HG03139 (cell line): ENCODE results near the gene BAG1.
A peak's percentile ranks its signal among the peaks of the same experiment; 100 is the strongest.

Experiments
- ATAC-seq: cut with Tn5 transposase; IDR thresholded peaks from one replicate; pipeline ENCODE4 v1.9.1; 2021; ENCODE audit not compliant: unreplicated experiment

The BAG1 gene

DNA sequence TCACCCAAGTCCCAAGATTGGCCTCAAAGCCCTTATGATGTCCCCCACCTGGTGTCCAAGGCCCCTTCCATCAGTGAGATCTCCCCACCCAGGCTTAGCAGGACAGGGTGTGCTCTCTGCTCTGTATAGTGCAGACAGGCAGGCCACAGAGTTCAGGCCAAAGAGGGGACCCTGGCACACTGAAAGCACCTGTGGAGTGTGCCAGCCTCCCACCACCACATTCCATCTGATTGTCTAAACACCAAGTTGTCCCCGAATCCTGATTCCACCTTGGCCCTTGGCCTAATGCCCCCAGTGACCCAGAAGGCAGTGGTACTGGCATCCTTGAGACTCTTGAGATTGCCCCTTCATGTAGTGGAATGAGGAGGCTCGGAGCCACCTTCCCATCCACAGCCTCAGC, 19.2 kb downstream of the BAG1 start:
- ATAC-seq = no peak

DNA sequence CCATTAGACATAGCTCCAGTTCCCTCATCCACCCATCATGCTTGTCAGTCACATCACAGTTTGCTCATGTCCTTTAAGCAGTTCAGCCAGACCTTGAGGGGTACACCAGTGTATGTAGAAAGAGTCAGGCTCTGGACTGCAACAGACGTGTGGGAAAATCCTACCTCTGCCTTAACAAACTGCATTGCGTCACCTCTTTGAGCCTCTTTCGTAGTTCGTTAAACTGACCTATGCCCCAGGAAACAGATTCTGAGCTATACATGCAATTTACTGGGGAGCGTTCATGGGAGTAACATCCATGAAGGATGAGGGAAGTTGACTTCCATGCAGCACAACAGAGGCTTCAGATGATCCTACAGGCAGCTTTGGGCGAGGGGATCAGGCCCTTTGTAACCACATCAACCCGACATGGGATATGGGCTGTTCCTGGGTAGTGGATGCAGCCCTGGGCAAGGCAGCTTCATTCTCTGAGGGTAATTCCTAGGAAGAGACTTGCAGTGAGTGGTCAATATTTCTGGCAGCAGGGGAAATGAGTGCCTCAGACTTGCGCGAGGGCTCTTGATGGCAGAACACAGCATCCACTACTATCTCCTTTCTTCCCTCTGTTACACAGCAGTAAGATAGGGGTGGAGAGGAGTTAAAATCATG, 20.2 kb downstream of the BAG1 start:
- no peak for ATAC-seq

DNA sequence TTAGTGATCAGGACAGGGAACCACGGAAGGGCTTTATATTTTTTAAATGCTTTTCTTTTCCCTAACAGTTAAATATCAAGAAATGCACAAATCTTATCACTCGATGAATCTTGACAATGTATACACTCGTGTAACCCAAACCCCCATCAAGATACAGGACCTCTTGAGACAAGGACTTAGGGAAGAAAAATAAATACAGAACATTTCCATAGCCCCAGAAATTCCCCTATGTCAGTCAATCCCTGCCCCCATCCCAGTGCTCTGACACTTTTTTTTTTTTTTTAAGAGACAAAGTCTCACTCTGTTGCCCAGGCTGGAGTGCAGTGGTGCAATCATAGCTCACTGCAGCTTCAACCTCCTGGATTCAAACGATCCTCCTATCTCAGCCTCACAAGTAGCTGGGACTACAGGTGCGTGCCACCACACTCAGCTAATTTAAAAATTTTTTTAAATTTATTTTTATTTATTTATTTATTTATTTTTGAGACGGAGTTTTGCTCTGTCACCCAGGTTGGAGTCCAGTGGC, 21.8 kb downstream of the BAG1 start:
- ATAC-seq = no peak

DNA sequence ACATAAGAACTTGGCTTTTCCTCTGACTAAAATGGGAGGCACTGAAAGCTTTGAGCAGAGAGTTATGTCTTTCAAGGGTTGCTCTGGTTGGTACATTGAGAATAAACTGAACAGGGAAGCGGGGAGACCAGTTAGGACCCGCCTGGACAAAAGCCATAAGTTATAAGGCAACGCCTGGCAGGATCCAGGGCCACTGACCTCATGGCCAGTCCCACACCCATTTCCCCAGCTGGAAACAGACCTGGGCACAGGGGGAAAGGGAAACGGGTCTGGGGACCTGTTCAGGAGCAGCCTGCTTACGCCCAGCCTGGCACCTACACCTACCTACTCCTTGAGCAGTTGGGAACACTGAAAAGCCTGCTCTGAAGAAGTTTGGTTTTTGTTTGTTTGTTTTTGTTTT, 23.2 kb downstream of the BAG1 start:
- ATAC-seq = no peak

DNA sequence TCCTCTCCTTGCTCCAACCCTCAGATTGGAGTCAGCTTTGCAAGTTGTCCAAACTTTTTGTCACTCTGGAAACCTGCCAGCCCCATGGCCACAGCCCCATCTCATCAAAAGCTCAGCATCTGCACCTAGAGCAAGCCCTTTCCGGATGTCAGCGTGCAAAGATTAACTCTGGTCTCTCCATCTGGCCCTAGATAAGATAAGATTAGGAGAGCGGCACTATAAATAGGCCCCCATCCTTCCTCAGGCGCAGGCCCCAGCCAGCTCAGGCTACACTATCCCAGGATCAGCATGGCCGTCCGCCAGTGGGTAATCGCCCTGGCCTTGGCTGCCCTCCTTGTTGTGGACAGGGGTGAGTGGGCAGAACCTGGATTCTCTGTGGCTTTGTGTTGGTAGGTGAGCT, 24.6 kb downstream of the BAG1 start, which contains the start of gene SPINK4:
SPINK4 (plus strand) TSS at position 247 of the 400 bp plus-strand sequence; CDS start at position 289, 42 bp downstream.
- no peak for ATAC-seq

DNA sequence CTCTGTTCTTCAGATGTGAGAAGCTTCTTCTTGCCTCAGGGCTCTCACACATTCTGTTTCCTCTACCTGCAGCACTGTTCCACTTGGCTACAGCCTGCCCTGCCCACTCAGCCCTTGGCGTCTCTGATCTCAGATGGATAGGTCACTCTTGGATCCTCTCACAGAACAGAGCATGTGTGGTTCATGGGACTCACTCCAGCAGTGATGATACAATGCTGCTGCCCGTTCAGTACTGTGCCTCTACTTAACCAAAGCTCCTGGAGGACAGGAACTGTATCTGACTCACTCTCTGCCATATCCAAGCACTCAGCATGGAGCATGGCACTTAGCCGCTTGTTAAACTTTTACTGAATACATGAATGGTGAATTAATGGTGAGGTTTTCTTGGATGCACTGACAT, 27.9 kb downstream of the BAG1 start:
- ATAC-seq = no peak

DNA sequence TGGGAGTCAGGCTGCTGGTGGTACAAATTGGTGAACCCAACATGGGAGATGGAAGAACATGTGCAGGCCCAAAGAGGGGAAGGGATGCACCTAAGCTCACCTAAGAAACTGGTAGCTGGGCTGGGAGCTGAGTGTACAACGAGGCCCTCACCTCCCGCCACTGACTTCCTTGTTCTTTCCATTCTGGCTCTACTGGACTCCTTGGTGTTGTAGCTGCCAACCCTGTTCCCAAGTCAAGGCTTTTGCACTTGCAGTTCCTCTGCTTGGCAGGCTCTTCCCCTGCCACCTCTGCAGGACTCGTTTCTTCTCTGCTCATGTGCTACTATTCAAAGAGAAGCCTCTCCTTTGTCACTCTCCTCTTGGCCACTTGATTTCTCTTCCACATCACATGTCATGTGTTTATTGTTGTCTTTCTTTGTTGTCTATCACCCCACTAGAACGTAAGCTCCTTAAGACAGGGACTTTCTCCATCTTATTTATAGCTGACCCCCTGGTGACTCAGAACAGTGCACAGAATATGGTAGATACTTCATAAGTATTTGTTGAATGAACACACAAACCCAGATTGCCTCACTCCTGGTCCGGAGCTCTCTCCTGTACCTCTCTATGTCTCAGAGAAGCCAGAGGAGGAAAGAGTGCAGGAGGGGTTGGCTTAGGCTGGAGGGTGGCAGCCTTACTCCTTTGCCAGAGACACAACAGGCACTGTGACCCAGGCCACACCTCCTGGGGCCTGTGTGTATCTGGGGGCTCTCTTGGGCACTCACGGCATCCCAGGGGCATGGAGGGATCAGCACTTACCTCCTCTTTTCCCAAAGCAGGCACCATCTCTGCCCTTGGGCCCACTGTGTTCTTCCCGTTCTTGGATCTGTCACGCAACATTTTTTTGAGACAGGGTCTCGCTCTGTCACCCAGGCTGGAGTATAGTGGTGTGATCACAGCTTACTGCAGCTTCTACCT, 29.7 kb downstream of the BAG1 start:
- ATAC-seq = no peak

DNA sequence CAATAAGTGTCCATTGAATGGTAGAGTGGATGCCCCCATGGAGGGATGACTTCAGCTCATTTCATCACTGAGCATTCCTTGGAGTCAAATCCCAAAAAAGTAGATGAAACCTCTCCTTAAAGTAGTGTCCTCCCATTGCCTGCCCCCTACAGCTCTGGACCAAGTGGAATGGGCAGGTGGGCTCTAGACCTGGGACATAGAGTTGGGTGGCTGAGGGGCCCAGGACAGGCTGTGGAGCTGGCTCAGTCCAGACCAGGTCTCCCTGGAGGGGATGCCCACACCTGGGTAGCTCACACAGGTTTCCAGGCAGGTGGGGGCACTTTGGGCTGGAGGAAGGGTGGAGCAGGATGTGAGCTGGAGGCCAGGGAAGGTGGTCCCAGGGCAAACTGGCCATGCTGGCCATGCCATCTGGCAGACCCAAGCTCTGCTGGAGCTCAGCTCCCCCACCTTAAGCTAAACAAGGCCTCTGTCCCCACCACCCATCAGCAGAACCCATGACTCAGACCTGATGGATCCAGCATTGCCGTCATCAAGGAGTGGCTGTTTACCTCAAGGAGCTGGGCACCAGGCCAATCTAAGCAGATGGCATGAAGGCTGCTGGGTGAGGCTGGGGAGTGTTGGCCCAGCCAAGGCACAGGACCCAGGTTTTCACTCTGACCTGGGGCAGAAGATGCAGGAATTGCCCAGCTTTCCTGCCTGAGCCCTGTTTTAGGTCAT, 30.7 kb downstream of the BAG1 start:
- ATAC-seq = no peak

DNA sequence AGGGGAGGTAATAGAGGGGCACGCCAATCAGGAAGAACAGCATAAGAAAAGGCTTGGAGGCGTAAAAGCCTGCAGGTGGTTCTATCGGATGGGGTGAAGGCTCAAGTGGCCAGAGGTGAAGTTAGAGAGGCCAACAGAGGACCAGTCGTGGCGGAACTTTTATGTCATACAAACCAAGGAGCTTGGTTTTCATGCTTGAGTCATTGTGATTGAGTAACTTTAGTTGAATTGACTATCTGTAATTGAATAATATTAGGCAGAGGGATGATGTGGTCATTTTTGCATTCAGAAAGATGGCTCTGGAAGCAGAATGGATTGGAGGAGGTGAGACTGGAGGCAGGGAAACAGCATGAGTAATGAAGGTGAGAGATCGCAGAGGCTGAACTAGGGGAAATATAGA, 31.7 kb downstream of the BAG1 start:
- ATAC-seq = no peak

DNA sequence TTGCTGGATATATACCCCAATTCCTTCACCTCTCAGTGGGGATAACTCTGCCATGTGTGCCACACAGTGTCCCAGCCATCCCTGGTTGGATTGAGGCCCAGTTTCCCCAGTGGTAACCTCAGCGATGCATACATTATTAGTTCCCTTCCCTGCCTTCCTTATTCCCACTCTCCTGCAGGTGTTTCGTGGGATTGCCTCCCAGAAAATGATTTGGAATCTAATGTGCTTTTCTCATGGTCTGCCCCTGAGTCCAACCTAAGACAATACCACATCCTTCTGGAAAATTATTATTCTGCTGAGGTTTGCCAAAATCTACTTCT, 32.9 kb downstream of the BAG1 start:
- no peak for ATAC-seq

DNA sequence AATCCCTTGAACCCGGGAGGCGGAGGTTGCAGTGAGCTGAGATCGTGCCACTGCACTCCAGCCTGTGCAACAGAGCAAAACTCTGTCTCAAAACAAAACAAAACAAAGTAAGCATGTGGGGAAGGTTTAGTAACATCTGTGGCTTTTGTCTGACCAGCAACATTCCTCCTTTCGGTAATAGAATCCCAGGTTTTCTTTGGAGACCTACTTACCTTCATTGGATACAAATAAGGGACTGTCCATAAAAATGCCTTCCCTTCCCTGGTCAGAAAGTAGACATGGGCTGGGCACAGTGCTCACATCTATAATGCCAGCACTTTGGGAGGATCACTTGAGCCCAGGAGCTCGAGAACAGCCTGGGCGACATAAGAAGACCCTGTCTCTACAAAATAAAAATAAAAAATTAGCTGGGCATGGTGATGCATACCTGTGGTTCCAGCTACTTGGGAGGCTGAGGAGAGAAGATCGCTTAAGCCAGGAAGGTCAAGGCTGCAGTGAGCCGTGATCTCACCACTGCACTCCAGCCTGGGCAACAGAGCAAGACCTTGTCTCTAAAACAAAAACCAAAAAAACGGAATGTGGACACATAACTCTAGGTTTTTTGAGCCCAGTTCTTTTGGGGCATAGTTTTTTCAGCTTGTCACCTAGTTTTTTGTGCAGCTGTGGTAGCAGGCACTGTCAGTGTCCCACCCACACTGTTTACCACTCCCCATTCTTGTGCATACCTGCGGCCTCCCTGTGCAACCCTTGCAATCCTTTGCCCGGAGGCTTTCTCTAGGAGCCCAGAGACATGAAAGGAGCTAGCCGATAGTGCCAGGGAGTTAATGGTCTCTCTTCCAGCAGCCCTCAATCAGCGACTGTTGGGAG, 33.5 kb downstream of the BAG1 start:
- ATAC-seq = no peak

DNA sequence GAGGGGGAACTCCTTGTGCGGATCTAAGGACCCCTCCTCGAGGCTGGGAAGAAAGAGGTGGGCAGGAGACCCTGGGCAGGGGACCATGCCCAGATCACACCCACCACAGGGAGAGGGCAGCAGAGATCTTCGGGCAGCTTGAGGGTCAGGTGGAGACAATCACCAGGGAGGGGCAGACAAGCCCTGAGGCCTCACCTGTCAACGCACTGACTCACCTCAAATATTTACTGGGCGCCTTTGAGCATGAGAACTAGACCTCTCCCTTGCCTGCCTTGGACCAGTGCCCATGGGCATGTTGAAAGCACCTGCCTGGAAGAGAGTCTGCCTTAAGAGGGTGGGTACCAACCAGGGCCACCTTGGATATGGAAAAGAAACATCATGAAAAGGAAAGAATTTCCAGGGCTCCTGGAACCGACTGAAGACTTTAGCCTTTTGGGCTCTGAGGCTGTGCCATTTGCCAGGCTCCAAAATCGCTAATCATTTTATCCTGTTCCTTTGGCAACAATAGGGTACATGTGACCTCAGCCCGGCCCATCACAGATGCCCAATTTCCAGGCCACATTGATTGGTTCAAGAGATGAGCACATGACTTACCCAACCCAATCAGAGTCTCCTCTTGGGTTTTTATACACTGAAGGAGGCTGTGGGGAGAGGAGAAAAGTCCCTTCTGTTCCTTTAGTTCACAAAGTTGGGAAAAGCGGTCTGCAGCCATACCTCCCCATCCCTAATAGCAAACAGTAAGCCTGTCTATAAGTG, 35.0 kb downstream of the BAG1 start:
- ATAC-seq = no peak

DNA sequence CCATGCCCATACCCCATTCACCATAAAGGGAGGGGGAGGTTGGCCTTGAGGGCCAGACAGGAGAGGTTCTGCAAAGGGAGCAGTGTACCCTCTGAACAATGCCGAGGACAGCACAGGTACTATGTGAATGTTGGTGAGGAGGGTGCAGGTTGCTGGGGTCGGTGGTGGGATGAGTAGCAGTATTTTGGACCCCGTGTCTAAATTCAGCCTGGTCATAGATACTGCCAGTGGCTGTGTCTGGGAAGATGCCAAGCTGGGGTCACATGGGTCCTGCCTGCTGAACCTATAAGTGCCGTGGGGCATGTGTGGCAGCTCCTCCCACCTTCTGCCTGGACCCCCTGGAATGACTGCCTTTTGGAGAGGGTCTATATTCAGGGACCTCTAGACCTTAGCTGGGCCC, 35.9 kb downstream of the BAG1 start:
- no peak for ATAC-seq

DNA sequence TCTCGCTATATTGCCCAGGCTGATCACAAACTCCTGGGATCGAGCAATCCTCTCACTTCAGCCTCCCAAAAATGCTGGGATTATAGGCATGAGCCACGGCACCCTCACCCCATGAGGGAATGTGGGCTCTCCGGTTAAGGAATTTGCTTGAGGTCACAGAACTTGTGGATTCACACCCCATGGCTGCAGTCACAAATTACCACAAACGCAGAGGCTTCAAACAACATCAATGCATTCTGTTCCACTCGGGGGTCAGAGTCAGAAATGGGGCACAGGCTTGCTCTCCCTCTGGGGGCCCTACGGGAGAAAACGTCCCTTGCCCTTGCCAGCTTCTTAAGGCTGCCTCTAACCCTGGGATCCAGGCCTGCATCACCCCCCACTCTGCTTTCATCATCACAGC, 36.8 kb downstream of the BAG1 start:
- ATAC-seq = no peak

DNA sequence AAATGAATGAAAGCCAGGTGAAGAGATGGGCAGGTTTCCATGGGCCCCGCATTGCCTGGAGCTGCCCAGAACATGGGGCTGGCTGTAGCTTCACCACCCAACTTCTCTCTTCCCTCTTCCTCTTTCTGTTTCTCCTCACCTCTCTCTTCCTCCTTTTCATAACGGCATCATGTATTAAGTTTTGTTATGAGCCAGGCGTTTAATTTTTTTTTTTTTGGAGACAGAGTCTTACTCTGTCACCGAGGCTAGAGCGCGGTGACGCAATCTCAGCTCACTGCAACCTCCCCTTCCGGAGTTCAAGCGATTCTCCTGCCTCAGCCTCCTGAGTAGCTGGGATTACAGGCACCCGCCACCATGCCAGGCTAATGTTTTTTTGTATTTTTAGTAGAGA, 37.5 kb downstream of the BAG1 start:
- peak; percentile 51 for ATAC-seq

DNA sequence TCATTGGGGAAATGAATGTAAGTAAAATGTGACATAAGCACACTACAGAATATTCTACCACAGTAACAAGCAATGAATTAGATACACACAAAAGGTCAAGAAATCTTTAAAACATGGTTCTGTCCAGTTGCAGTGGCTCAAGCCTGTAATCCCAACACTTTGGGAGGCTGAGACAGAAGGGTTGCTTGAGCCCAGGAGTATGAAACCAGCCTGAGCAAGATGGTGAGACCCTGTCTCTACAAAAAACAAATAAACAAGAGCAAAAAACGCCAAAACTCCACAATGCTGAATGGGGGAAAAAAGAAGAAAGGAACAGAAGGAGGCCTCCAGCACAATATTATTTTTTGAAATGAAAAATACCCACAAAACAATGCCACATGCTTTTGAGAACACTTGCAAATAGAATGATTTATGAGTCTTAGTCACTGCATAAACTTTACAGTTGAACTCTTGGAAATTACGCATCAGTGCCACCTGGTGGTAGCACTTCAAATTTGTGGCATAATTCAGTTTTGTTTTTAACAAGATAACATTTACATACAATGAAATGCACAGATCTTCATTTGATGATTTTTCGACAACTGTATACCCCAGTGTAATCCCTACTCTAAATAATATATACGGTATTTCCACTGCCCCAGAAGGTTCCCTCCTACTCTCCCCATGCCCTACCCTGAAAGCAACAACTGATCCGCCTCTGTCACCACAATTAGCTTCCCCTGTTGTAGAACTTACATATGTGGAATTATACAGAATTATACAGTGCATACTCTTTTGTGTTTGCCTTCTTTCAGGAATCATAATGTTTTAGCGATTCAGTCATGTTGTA, 39.0 kb downstream of the BAG1 start:
- ATAC-seq = no peak

DNA sequence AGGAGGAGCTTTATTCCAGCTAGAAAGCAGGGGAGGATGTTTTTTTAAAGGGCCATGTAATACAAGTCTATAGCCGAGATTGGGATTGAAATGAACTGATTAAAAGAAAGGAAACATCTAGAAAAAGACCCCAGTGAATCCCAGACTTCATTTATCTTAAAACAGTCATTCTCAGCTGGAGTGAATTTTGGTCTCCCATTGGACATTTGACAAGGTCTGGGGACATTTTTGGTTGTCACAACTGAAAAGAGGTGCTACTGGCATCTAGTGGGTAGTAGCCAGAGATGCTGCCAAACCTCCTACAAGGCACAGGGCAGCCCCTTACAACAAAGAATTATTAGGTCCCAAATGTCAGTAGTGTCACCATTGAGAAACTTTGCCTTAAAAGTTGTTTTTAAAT, 40.8 kb downstream of the BAG1 start:
- no peak for ATAC-seq

DNA sequence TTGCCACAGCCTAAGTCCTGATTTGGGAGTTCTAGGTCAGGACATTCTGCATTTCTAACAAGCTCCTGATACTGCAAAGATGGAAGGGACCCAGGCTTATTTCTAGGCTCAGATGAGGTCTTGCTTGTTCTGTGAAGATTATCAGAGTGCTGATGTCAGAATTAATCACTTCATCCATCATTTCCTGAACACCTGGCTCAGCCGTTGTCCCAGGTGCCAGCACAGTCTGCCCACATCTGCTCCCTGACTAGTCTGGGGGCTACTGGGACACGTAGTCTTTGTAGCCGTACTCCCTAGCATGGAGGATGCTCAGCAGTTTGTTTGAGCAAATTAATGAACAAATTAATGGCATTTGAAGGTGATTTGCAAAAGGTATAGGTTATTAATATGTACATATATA, 42.5 kb downstream of the BAG1 start:
- no peak for ATAC-seq

DNA sequence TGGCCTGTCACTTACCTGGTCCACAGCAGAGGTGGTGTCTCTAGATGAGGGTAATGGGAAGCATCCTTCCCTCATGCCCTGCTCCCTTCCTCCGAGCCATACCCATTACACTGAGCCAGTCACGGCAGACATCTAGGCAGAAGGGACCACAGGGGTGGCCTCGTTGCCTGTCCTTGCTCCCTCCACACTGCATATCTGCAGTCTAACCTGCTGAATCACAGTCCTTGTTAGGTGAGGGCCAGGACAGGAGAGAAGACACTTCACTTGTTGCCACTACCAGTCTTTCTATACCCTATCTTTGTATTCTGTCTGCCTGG, 43.0 kb downstream of the BAG1 start:
- no peak for ATAC-seq
